KMS-11 (cell line): ENCODE data around the gene OSBPL5.

Experiments used
- H2AFZ ChIP-seq: fragments of 200-600 bp; sonication (generic); 2 replicates; pipeline ENCODE4 v1.6.1; 2016; ENCODE audit warnings: antibody characterized with exemption, mixed run types, low read depth
- H3K27ac ChIP-seq: fragments of 200-600 bp; sonication (generic); 2 replicates; pipeline ENCODE4 v1.6.1; 2016; ENCODE audit warnings: mild to moderate bottlenecking, mixed run types
- H3K27me3 ChIP-seq: fragments of 200-600 bp; sonication (generic); 2 replicates; pipeline ENCODE4 v1.6.1; 2017; ENCODE audit warnings: mild to moderate bottlenecking, low read depth, mixed run types, moderate library complexity; ENCODE audit not compliant: insufficient read depth
- H3K36me3 ChIP-seq: fragments of 200-600 bp; sonication (generic); 2 replicates; pipeline ENCODE4 v1.6.1; 2017; ENCODE audit warnings: mild to moderate bottlenecking, mixed run types; ENCODE audit not compliant: insufficient read depth
- H3K4me1 ChIP-seq: fragments of 200-600 bp; sonication (generic); 2 replicates; pipeline ENCODE4 v1.6.1; 2016; ENCODE audit warnings: mild to moderate bottlenecking, low read depth, mixed run types; ENCODE audit not compliant: poor library complexity, severe bottlenecking
- H3K4me2 ChIP-seq: fragments of 200-600 bp; sonication (generic); 2 replicates; pipeline ENCODE4 v1.7.0; 2016; ENCODE audit warnings: mild to moderate bottlenecking, mixed run types
- H3K4me3 ChIP-seq: fragments of 200-600 bp; sonication (generic); IDR thresholded peaks from 2 replicates; pipeline ENCODE4 v1.6.1; 2017; ENCODE audit warnings: low read depth, low read length, mixed read lengths; ENCODE audit not compliant: insufficient read depth
- H3K79me2 ChIP-seq: fragments of 200-600 bp; sonication (generic); 2 replicates; pipeline ENCODE4 v1.6.1; 2016; ENCODE audit warnings: low read depth, mixed run types; ENCODE audit not compliant: insufficient read depth
- H3K9ac ChIP-seq: fragments of 200-600 bp; sonication (generic); 2 replicates; pipeline ENCODE4 v1.6.1; 2016; ENCODE audit warnings: mild to moderate bottlenecking, mixed run types
- H4K20me1 ChIP-seq: fragments of 200-600 bp; sonication (generic); 2 replicates; pipeline ENCODE4 v1.6.1; 2016; ENCODE audit warnings: mild to moderate bottlenecking, mixed run types; ENCODE audit not compliant: insufficient read depth
- CTCF ChIP-seq: fragments of 200-600 bp; sonication (generic); conservative IDR thresholded peaks from 2 replicates; pipeline ENCODE4 v1.6.1; 2017; ENCODE audit warnings: low read depth, mild to moderate bottlenecking, antibody characterized with exemption, low read length, moderate library complexity, mixed read lengths

Gene OSBPL5

GRCh38 chr11:3159296-3160190 lies 5.6 kb downstream of the OSBPL5 start:
- Histone ChIP-seq H3K27ac (no peak overlapping the region), H3K27me3 (no peaks in the 10 kb centered on the region), H3K79me2 (no peaks in the 10 kb centered on the region), H3K4me3 (no peak overlapping the region), H4K20me1 (no peaks in the 10 kb centered on the region), H3K36me3 (no peaks in the 10 kb centered on the region), H3K9ac (no peak overlapping the region), H3K4me1 (no peaks in the 10 kb centered on the region), H2AFZ (no peak overlapping the region), H3K4me2 (no peak overlapping the region)
- no peak for TF ChIP-seq CTCF

GRCh38 chr11:3158821-3159220 lies 6.3 kb downstream of the OSBPL5 start:
- Histone ChIP-seq H3K9ac (no peak overlapping the region), H2AFZ (no peak overlapping the region), H3K4me1 (no peaks in the 10 kb centered on the region), H3K4me3 (no peak overlapping the region), H3K27me3 (no peaks in the 10 kb centered on the region), H3K36me3 (no peaks in the 10 kb centered on the region), H3K4me2 (no peak overlapping the region), H3K79me2 (no peaks in the 10 kb centered on the region), H4K20me1 (no peaks in the 10 kb centered on the region), H3K27ac (no peak overlapping the region)
- TF ChIP-seq CTCF, result no peak

GRCh38 chr11:3158131-3158591 lies 6.9 kb downstream of the OSBPL5 start:
- no peak overlapping the region for H2AFZ ChIP-seq
- TF ChIP-seq CTCF, result no peak
- no peak overlapping the region for H3K9ac ChIP-seq
- no peaks in the 10 kb centered on the region for H3K79me2 ChIP-seq
- no peaks in the 10 kb centered on the region for H3K27me3 ChIP-seq
- no peaks in the 10 kb centered on the region for H3K36me3 ChIP-seq
- no peaks in the 10 kb centered on the region for H4K20me1 ChIP-seq
- no peaks in the 10 kb centered on the region for H3K4me1 ChIP-seq
- H3K4me3 ChIP-seq, result no peak overlapping the region
- no peak overlapping the region for H3K4me2 ChIP-seq
- no peak overlapping the region for H3K27ac ChIP-seq

- no peak for TF ChIP-seq CTCF
- H3K27ac ChIP-seq, result no peak overlapping the region
- H3K4me2 ChIP-seq, result no peak overlapping the region
- no peak overlapping the region for H3K4me3 ChIP-seq
- no peaks in the 10 kb centered on the region for H4K20me1 ChIP-seq
- no peaks in the 10 kb centered on the region for H3K79me2 ChIP-seq
- H2AFZ ChIP-seq, result no peak overlapping the region
- no peak overlapping the region for H3K9ac ChIP-seq
- no peaks in the 10 kb centered on the region for H3K36me3 ChIP-seq
- no peaks in the 10 kb centered on the region for H3K27me3 ChIP-seq
- no peaks in the 10 kb centered on the region for H3K4me1 ChIP-seq
These were observed 7.6 kb downstream of the OSBPL5 start for GRCh38 chr11:3157381-3158130.
